ENCODE results near the gene SLC11A2.
"Not testable (repeated sequence)": the region's sequence is repeated elsewhere in the genome, so short reads cannot be mapped to it uniquely, and the experiment has no call there.

Gene SLC11A2

DNA sequence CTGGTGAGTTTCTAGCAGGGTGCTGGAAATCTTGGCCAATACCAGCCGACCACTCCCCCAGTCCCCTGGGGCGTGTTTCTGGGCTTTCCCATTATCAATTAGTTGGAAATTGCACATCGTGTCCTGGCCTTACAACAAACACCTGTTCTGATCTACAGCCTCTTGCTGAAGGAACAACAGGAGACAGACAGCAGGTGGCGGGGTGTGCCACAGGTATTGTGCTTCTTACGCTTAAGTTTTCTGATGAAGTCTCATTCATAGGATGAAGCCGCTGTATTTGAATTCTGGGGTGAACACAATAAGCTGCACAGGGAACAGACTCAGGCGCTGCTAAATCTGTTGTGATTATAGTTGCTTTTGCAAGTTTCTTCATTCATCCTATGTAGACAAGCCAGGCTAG is 73.1 kb downstream of the SLC11A2 start:
- FAIRE-seq (no peak), DNase-seq (ENCODE audit: insufficient read length, low spot score) (no peak)

DNA sequence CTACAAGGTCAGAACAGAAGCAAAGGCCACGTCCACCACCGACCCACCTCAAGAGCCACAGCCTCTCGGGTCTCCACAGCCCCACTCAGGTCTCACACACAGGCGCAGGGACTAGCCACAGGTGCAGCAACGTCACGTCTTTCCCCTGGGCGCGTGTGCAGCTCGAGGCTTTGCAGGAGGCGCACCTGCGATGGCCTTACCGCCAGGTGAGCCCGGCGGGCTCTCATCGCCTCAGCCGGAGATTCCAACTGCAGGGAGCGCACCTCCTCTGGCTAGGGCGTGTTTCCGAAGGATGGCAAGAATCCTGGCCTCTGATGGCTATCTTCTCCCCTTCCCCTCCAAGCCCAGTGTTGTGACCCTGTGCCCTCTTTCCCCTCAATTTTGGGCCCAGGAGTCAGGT is 73.7 kb downstream of the SLC11A2 start, which contains the start of gene HIGD1C:
TSS of gene HIGD1C (plus strand) at position 35 of the 400 bp plus-strand sequence. CDS start 1,455 bp downstream, outside the sequence.
- FAIRE-seq (no peak), DNase-seq (ENCODE audit: insufficient read length, low spot score) (no peak)

DNA sequence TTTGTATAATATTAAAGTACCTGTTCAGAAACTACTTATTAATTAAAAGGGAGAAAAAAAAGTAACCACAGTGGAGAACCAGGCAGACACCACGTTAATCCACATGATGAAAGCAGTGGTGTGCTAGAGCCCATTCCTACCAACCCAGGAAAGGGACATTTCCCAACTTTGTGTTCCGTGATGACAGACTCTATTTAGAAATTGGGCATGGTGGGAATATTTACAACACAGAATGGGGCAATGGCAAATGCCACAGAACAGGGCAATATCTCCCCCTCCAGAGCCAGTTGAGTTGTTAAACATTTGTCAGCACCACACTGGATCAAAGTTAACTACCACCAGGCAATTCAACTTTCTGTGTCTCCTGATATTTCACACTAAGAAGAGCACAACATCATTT is 75.1 kb downstream of the SLC11A2 start:
- no peak for FAIRE-seq
- DNase-seq (ENCODE audit: insufficient read length, low spot score): no peak

DNA sequence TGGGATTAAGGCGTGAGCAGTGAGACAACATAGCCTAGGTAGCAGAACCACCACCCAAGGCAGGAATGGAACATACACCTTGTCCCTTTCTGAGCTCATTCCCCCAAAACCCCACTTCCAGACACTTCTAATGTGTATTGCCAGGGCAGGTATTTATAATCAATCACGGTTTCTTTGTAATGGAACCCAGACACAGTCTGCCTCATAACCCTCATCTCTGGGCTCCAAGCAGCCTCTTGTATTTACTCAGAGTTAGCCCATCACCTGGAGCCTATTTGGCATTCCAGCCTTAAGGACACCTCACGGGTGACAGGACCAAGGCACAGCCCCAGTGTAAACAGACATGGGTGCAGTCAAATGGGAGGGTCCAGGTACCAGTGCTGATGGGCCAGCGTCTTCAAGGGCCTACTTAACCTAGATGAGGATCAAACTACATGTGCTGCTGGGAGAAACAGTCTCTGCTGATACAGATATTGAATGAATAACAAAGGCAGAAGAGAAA is 76.3 kb downstream of the SLC11A2 start:
- no peak for DNase-seq (ENCODE audit: insufficient read length, low spot score)
- no peak for FAIRE-seq

DNA sequence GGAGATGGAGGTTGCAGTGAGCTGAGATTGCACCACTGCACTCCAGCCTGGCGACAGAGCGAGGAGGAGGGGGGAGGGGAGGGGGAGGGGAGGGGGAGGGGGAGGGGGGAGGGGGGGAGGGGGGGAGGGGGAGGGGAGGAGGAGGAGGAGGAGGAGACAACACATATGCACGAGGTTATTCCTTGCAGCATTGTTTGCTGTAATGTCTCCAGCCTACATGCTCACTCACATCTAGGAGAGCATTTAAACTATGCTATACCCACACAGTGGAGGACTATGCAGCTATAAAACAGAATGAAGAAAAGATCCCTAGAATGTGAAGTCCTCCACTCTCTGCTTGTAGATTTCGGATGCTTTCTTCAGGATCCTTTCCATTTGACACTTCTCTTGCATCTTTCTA is 77.4 kb downstream of the SLC11A2 start:
- DNase-seq (ENCODE audit: insufficient read length, low spot score): no peak
- FAIRE-seq: no peak

DNA sequence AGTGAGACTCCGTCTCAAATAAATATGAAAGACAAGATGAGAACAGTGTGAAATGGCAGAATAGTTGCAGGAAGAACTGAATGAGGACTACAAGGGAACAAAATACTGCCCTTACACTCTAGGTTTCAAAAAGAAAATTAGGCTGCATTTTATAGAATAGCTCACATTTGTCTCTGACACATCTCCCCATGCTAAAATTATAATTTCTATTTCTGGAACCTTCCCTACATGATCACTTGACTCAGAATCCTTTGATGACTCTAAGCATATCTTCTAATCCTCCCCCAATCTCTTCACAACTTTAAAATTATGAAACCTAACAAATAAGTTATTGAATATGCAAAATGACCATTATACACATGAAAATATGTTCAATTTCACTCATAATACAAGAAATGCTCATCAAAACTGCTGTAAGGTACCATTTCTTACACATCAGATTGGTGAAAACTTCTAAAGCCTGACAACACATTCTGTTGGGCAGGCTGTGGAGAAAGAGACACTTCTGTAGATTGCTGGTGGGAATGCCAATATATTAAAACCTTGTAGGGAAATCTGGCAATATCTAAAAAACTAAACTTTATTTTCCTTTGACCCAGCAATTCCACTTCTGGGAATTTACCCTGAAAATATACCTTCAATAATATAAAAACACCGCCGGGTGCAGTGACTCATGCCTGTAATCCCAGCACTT is 78.1 kb downstream of the SLC11A2 start:
- DNase-seq (ENCODE audit: insufficient read length, low spot score): no peak
- no peak for FAIRE-seq

DNA sequence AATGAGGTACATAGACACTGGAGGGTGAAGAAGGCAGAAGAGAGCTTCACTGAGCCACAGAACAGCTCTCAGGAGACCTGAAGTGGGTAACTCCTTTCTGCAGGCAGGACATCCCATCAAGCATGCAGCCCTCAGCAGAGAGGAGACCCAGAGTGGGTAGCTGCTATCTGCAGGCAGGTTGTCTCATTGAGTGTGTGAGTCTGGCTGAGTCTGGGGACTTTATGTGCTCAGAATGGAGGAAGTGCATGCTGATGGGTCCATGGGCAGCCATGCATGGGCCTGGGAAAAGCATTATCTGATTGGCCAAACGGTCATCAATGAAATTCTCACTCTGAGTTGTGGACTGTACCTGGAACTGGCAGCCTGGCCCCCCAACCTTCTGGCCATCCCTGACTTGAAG is 88.5 kb downstream of the SLC11A2 start:
- FAIRE-seq (no peak), DNase-seq (ENCODE audit: insufficient read length, low spot score) (no peak)

DNA sequence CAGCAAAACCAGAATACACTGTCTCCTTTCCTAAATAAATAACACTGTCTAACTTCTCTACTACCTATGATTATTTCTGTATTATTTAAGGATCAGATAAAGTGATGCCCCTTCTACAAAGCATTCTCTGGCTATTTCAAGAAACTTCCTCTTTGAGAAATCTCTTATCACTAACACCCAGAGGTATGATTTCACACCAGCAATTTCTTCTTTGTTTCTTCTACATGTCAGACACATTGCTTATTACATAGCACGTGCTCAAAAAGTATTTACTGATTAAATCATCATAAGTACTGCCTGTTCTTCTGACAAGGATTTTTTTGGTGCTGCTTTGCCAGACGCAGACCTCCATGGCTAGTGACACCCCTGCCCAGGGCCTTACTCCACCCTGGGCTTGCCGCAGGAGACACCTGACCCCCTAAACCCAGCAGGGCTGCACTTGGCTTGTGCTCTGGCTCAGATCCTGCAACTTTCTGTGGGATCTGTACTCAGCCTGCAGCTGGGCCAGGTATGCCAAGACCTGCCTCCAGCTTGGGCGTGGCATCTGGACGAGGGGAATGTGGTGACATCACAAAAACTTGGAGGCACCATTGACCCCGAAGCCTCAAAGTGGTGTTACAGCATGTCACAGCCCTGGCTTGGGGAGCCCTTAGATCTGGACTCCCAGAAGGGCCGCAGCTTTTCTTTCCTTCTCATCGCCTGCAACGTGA is 89.2 kb downstream of the SLC11A2 start:
- no peak for DNase-seq (ENCODE audit: insufficient read length, low spot score)
- FAIRE-seq: no peak

DNA sequence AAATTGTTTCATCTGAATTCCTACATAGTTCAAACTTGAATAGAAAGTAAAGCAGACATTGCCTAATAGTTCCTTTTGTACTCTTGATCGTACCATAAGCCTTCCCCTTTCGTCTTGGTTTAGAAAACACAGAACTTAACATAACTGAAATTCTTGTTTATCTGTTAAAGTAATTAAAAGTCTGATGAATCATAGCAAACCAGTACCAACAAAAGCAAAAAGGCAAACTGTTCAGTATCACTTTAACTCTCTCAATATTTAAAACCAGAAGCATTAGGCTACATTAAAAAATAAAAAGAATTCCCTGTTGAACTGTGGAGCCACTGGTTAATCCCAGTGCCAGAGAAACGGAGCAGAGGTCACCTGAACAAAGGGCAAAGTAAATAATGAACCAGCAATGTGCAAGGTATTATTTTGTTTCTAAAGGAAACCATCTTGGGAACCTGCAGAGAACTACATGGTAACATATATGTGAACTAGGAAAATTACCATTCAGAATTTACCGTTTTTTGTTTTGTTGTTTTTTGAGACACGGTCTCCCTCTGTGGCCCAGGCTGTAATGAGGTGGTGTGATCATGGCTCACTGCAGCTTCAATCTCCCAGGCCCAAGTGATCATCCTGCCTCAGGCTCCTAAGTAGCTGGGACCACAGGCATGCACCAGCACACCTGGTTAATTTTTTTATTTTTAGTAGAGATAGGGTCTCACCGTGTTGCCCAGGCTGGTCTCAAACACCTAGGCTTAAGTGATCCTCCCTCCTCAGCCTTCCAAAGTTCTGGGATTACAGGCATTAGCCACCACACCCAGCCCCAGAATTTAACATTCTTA is 91.0 kb downstream of the SLC11A2 start:
- no peak for FAIRE-seq
- no peak for DNase-seq (ENCODE audit: insufficient read length, low spot score)

DNA sequence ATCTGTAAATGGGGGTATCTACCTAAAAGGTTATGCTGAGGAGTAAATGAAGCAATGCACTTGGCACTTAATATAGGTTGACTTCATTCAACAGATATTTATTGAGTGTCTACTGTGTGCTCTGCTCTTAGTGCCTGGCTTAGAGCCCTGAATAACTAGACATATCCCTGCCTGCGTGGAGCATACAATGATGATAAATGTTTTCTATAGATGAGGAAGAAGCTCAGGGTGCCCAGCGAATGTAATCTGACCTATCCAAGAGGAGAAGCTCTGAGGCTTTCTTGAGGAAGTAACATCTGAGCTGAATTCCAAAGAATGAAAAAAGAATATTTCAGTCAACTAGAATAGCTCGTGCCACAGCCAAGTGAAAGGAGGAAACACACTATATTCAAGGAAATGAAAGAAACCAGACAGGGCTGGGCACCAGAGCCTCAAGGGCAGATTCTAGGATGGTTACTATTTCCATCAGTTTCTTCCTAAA is 91.8 kb downstream of the SLC11A2 start:
- DNase-seq (ENCODE audit: insufficient read length, low spot score) (no peak), FAIRE-seq (no peak)

DNA sequence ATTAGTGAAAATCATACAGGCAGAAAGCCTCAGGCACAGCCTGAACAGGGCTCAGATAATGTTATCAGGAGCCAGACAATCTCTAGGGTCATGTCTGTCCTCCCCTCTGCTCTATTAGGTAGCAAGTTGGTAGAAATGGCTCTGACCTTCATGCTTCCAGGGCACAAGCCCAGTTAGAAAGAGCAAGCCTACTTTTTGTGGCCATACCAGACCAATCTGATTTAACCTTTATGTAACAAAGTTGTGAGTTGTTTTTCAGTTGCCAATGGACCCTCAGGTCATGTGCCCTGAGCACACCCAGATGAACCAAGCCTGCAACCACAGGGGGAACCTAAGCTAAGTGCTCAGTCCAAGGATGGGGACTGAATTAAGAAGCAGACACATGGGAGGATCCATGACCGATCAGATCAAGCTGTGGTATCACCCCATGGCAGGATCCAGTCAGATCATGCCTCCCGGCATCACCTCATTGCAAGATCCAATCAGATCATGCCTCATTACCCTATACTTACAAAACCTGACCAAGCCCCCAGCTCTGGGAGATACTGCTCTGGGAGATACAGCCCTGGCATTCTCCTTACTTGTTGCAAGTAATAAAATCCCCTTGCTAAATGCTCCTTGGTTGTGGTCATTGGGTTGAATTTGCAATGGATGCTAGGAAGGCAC is 92.6 kb downstream of the SLC11A2 start:
- DNase-seq (ENCODE audit: insufficient read length, low spot score) (no peak), FAIRE-seq (no peak)

DNA sequence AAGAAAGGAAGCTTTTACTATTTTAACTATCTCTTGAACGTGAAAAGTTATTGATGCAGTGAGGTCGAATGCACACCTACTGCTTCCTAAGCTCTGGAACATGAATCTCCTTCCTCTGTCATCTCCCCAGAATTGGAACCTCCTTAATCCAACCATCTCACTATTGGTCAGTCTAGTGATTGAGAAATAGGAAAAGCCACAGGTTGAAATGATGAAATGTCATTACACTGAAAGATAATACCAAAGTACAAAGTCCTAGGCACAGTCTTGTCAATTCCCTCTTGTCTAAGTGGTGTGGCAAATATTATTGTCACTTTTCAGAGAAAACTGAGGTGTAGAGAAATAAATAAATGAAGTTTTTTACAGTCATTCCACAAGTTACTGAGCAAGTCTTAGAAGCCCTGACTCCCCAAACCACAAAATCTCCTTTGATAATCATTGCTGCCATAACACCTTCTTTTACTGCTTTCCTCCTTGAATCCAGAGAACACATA is 93.3 kb downstream of the SLC11A2 start:
- DNase-seq (ENCODE audit: insufficient read length, low spot score) (no peak), FAIRE-seq (no peak)

DNA sequence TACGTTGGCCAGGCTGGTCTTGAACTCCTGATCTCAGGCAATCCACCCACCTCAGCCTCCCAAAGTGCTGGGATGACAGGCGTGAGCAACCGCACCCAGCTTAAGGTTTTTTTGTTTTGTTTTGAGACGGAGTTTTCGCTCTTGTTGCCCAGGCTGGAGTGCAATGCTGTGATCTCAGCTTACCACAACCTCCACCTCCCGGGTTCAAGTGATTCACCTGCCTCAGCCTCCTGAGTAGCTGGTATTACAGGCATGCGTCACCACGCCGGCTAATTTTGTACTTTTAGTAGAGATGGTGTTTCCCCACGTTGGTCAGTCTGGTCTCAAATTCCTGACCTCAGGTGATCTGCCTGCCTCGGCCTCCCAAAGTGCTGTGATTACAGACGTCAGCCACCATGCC is 95.7 kb downstream of the SLC11A2 start:
- FAIRE-seq; DNase-seq (ENCODE audit: insufficient read length, low spot score): not testable (repeated sequence)

DNA sequence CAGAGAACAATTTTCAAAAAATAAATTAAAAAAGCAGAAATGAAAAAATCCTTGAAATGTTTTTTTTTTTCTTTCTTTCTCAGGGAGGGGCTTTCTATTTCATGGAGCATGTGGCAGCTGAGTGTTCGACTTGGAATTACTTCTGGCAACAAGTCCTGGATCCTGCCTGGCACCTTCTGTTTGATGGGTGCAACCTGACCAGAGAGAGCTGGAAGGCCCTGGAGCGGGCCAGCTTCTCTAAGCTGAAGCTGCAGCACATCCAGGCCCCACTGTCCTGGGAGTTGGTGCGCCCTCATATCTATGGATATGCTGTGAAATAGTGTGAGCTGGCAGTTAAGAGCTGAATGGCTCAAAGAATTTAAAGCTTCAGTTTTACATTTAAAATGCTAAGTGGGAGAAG is 96.4 kb downstream of the SLC11A2 start:
- DNase-seq (ENCODE audit: insufficient read length, low spot score): no peak
- no peak for FAIRE-seq
